ENCODE data around the gene AKT3. TPM values are rescaled to one million over a fixed set of nuclear protein-coding genes. Genes with fewer than 3 reads are reported as not detected.

The AKT3 gene
- total and polyA plus RNA-seq, 2 experiments from 2014 or later = 4.5 to 18.5 TPM

DNA sequence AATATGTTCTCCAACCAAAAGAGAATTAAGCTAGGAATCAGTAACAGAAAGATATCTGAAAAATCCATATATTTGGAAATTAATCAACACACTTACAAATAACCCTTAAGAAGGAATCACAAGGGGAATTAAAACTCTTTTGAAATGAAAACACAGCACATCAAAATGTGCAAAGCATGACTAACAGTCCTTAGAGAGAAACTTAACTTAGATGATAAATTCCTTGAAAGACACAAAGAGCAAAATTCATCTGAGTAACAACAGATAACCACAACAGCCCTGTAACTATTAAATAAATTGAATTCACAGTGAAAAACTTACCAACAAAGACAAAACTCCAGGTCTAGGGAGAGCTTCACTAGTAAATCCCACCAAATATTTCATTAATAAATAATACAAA lies 310.4 kb downstream of the AKT3 start:
- Mint-ChIP-seq H3K9me3 (no peaks in the 10 kb centered on the region; the same call in 2 of the 3 replicates), H3K27ac (no peak overlapping the region), H3K36me3 (ENCODE audit: low read depth) (no peaks in the 10 kb centered on the region), H3K27me3 (ENCODE audit: insufficient read depth, low read depth, poor library complexity) (peaks cover 2% of the 10 kb centered on the region), H3K4me1 (peaks cover 18% of the 10 kb centered on the region; the same call in 2 of the 3 replicates), H3K4me3 (no peak overlapping the region)
- H3K36me3 ChIP-seq (ENCODE audit: insufficient read depth) = no peaks in the 10 kb centered on the region
- no peaks in the 10 kb centered on the region for H3K79me2 ChIP-seq (replicated peaks; ENCODE audit: insufficient read depth)
- no peak overlapping the region for H3K4me2 ChIP-seq
- 0 out of 2 replicates have a peak, but pooled peaks cover 5% of the 10 kb centered on the region for H3K4me1 ChIP-seq (ENCODE audit: insufficient read depth)
- TF ChIP-seq EZH2phosphoT487 (IDR thresholded peaks at IDR 0.05; ENCODE audit: unreplicated experiment) (no peak), CTCF (conservative IDR thresholded peaks at IDR 0.05; ENCODE audit: low read depth in 2 of 2) (no peak), EZH2 (IDR thresholded peaks at IDR 0.05; ENCODE audit: low read depth, unreplicated experiment) (no peak), ZNF114 (CRISPR knock-in tag; IDR thresholded peaks at IDR 0.05) (no peak), CREB1 (CRISPR knock-in tag; IDR thresholded peaks at IDR 0.05; ENCODE audit: low read depth) (no peak), NANOG (IDR thresholded peaks at IDR 0.05; ENCODE audit: borderline replicate concordance) (no peak), STAT1 (IDR thresholded peaks at IDR 0.05; ENCODE audit: unreplicated experiment) (no peak), POLR2AphosphoS5 (IDR thresholded peaks at IDR 0.05; ENCODE audit: low read depth) (no peak), ZNF331 (CRISPR knock-in tag; IDR thresholded peaks at IDR 0.05; ENCODE audit: low read depth) (no peak)
- TF ChIP-seq, protein P1, sequence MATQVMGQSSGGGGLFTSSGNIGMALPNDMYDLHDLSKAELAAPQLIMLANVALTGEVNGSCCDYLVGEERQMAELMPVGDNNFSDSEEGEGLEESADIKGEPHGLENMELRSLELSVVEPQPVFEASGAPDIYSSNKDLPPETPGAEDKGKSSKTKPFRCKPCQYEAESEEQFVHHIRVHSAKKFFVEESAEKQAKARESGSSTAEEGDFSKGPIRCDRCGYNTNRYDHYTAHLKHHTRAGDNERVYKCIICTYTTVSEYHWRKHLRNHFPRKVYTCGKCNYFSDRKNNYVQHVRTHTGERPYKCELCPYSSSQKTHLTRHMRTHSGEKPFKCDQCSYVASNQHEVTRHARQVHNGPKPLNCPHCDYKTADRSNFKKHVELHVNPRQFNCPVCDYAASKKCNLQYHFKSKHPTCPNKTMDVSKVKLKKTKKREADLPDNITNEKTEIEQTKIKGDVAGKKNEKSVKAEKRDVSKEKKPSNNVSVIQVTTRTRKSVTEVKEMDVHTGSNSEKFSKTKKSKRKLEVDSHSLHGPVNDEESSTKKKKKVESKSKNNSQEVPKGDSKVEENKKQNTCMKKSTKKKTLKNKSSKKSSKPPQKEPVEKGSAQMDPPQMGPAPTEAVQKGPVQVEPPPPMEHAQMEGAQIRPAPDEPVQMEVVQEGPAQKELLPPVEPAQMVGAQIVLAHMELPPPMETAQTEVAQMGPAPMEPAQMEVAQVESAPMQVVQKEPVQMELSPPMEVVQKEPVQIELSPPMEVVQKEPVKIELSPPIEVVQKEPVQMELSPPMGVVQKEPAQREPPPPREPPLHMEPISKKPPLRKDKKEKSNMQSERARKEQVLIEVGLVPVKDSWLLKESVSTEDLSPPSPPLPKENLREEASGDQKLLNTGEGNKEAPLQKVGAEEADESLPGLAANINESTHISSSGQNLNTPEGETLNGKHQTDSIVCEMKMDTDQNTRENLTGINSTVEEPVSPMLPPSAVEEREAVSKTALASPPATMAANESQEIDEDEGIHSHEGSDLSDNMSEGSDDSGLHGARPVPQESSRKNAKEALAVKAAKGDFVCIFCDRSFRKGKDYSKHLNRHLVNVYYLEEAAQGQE (IDR thresholded peaks at IDR 0.05; ENCODE audit: unreplicated experiment) = no peak
- TF ChIP-seq, protein P2, sequence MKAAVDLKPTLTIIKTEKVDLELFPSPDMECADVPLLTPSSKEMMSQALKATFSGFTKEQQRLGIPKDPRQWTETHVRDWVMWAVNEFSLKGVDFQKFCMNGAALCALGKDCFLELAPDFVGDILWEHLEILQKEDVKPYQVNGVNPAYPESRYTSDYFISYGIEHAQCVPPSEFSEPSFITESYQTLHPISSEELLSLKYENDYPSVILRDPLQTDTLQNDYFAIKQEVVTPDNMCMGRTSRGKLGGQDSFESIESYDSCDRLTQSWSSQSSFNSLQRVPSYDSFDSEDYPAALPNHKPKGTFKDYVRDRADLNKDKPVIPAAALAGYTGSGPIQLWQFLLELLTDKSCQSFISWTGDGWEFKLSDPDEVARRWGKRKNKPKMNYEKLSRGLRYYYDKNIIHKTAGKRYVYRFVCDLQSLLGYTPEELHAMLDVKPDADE (IDR thresholded peaks at IDR 0.05) = no peak
- TF ChIP-seq, protein P3, sequence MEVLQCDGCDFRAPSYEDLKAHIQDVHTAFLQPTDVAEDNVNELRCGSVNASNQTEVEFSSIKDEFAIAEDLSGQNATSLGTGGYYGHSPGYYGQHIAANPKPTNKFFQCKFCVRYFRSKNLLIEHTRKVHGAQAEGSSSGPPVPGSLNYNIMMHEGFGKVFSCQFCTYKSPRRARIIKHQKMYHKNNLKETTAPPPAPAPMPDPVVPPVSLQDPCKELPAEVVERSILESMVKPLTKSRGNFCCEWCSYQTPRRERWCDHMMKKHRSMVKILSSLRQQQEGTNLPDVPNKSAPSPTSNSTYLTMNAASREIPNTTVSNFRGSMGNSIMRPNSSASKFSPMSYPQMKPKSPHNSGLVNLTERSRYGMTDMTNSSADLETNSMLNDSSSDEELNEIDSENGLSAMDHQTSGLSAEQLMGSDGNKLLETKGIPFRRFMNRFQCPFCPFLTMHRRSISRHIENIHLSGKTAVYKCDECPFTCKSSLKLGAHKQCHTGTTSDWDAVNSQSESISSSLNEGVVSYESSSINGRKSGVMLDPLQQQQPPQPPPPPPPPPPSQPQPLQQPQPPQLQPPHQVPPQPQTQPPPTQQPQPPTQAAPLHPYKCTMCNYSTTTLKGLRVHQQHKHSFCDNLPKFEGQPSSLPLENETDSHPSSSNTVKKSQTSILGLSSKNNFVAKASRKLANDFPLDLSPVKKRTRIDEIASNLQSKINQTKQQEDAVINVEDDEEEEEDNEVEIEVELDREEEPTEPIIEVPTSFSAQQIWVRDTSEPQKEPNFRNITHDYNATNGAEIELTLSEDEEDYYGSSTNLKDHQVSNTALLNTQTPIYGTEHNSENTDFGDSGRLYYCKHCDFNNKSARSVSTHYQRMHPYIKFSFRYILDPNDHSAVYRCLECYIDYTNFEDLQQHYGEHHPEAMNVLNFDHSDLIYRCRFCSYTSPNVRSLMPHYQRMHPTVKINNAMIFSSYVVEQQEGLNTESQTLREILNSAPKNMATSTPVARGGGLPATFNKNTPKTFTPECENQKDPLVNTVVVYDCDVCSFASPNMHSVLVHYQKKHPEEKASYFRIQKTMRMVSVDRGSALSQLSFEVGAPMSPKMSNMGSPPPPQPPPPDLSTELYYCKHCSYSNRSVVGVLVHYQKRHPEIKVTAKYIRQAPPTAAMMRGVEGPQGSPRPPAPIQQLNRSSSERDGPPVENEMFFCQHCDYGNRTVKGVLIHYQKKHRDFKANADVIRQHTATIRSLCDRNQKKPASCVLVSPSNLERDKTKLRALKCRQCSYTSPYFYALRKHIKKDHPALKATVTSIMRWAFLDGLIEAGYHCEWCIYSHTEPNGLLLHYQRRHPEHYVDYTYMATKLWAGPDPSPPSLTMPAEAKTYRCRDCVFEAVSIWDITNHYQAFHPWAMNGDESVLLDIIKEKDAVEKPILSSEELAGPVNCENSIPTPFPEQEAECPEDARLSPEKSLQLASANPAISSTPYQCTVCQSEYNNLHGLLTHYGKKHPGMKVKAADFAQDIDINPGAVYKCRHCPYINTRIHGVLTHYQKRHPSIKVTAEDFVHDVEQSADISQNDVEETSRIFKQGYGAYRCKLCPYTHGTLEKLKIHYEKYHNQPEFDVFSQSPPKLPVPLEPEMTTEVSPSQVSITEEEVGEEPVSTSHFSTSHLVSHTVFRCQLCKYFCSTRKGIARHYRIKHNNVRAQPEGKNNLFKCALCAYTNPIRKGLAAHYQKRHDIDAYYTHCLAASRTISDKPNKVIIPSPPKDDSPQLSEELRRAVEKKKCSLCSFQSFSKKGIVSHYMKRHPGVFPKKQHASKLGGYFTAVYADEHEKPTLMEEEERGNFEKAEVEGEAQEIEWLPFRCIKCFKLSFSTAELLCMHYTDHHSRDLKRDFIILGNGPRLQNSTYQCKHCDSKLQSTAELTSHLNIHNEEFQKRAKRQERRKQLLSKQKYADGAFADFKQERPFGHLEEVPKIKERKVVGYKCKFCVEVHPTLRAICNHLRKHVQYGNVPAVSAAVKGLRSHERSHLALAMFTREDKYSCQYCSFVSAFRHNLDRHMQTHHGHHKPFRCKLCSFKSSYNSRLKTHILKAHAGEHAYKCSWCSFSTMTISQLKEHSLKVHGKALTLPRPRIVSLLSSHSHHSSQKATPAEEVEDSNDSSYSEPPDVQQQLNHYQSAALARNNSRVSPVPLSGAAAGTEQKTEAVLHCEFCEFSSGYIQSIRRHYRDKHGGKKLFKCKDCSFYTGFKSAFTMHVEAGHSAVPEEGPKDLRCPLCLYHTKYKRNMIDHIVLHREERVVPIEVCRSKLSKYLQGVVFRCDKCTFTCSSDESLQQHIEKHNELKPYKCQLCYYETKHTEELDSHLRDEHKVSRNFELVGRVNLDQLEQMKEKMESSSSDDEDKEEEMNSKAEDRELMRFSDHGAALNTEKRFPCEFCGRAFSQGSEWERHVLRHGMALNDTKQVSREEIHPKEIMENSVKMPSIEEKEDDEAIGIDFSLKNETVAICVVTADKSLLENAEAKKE (CRISPR knock-in tag; IDR thresholded peaks at IDR 0.05) = no peak
- no peaks in the 10 kb centered on the region for H4K20me1 ChIP-seq (replicated peaks; ENCODE audit: insufficient read depth)
- DNase-seq (ENCODE audit: low spot score) (no peak), ATAC-seq (no peak)
- H2AFZ ChIP-seq = no peak overlapping the region
- no peaks in the 10 kb centered on the region for H3F3A ChIP-seq (replicated peaks; ENCODE audit: low read depth)
- no peaks in the 10 kb centered on the region for H3K27me3 ChIP-seq (ENCODE audit: insufficient read depth)
- no peak overlapping the region for H3K27ac ChIP-seq (ENCODE audit: low read depth)
- no peaks in the 10 kb centered on the region for H3K9me2 ChIP-seq (ENCODE audit: insufficient read depth)
- H3K4me3 ChIP-seq = no peak overlapping the region

Measured in GM23338 (cell line).